IPS DF 6.9 (cell line): ENCODE results near the gene NCOA1.

Source experiments
- DNase-seq: peaks from one replicate; pipeline ENCODE4 v3.0.0-alpha.2; 2013; ENCODE audit warnings: low read depth, low spot score
- H3K27ac ChIP-seq: one replicate; pipeline ENCODE4 v1.5.1; 2013; ENCODE audit warnings: low read length, control low read depth
- H3K27me3 ChIP-seq: 2 replicates; pipeline ENCODE4 v1.6.1; 2013; ENCODE audit warnings: mild to moderate bottlenecking, low read length; ENCODE audit not compliant: control insufficient read depth, insufficient read depth
- H3K36me3 ChIP-seq: 2 replicates; pipeline ENCODE4 v1.6.1; 2013; ENCODE audit warnings: low read length; ENCODE audit not compliant: control insufficient read depth, insufficient read depth
- H3K4me1 ChIP-seq: 2 replicates; pipeline ENCODE4 v1.6.1; 2013; ENCODE audit warnings: low read length; ENCODE audit not compliant: control insufficient read depth, insufficient read depth
- H3K4me3 ChIP-seq: 2 replicates; pipeline ENCODE4 v1.5.1; 2013; ENCODE audit warnings: mild to moderate bottlenecking, low read length
- H3K9me3 ChIP-seq: 2 replicates; pipeline ENCODE4 v1.6.1; 2013; ENCODE audit warnings: low read length, inconsistent platforms; ENCODE audit not compliant: control insufficient read depth, insufficient read depth
- WGBS: extraction: QIAGEN DNeasy Blood & Tissue Kit; methylation state at CpG from one replicate; pipeline ENCODE4 v1.1.7; 2013; ENCODE audit warnings: mixed read lengths, missing lambda C conversion rate; ENCODE audit not compliant: insufficient read length, insufficient coverage; 5-methylcytosine and 5-hydroxymethylcytosine counted together

The NCOA1 gene

DNA sequence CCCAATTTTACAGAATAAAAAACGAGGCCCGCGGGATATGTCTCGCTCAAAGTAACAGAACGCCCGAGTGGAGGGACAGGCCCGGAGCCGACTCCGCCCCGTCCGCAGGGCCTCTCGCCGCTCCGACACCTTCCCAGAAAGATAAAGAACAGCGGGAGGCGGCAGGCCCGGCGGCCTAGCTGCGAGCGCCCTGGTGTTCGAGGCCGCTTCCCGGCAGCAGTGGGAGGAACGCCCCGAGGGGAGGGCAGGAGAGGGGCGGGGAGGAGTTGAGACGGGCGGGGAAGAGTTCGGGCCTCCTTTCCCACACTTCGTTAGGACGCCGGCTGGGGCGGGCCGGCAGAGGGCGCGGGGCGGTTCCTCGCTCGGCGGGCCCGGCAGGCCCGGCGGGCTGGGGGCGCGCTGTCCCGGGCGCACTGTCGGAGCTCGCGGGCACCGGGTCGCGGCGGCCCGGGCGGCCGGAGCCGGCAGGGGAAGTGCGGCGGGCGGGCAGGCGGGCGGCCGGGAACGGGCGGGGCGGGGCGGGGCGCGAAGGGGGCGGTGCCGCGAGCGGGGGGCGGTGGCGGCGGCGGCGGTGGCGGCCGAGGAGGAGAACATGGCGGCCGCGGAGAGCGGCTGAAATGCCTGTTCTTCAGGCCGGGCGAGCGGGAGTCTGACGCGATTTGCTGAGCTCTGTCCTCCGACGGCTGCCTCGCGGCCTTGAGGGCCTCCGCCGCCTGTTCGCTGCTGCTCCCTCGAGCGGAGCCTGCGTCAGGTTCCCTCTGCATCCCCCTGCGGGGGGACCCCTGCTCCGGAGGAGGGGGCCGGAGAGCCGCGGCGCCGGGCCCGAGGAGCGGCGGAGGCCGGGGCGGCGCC lies at the start of gene NCOA1:
Gene NCOA1 (plus strand): TSS at position 565 of the 852 bp plus-strand sequence. CDS start 167,424 bp downstream, outside the sequence.
- DNase-seq: peak; percentile 63

DNA sequence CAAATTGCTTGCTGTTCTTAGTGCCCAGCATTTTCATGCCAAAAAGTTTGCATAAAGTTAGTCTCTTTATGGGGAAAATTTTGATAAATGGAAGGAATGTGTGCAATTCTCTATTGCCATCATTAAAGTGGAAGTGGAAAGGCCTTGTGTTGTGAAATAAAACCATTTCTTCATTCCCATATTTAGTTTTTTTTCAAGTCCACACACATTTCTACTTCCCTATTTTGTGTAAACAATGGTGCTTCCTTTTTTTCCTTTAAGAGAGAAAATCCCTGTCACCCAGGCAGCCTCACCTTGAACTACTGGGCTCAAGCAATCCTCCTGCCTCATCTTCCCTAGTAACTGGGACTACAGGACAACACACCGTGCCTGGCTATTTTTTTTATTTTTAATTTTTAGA lies 42.3 kb upstream of the NCOA1 start:
- DNase-seq: no peak
- WGBS: no CpG with 5 or more reads among the region's 1 CpG
- no peak overlapping the region for H3K4me3 ChIP-seq
- H3K36me3 ChIP-seq: no peaks in the 10 kb centered on the region
- no peaks in the 10 kb centered on the region for H3K27me3 ChIP-seq
- H3K4me1 ChIP-seq: no peaks in the 10 kb centered on the region
- H3K27ac ChIP-seq: no peak overlapping the region
- H3K9me3 ChIP-seq: no peaks in the 10 kb centered on the region

More for the DNA sequence above, at the start of gene NCOA1:
- H3K27ac ChIP-seq: no peak within 1 kb of the TSS
- peak within 1 kb of the TSS; percentile 100 for H3K4me3 ChIP-seq
- WGBS: no CpG with 5 or more reads among the region's 113 CpGs
- H3K27me3 ChIP-seq: peaks cover 2% of the 10 kb centered on the region; the same call in 1 of the 2 replicates
- peaks cover 5% of the 10 kb centered on the region; the same call in 1 of the 2 replicates for H3K4me1 ChIP-seq
- no peaks in the 10 kb centered on the region for H3K9me3 ChIP-seq
- H3K36me3 ChIP-seq: no peaks in the 10 kb centered on the region

DNA sequence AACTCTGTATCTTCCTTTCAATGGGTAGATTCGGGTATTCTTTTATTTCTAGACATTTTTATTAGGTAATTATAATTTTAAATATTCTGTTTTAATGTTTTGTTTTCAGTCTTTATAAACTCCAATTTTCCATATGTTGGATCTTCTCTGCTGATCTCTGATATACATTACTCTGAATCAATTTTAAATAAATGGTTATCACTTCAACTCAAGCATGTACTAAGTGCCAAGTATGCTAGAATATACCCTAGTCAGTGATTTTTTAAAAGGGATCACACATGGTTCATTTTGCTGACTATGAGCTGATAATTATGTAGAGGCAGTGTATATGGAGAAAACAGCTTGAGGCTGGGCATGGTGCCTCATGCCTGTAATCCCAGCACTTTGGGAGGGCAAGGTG lies 41.7 kb upstream of the NCOA1 start:
- Histone ChIP-seq H3K36me3 (no peaks in the 10 kb centered on the region), H3K27ac (no peak overlapping the region), H3K9me3 (no peaks in the 10 kb centered on the region), H3K4me3 (no peak overlapping the region), H3K4me1 (no peaks in the 10 kb centered on the region), H3K27me3 (no peaks in the 10 kb centered on the region)
- WGBS: no CpG with 5 or more reads among the region's 1 CpG
- DNase-seq: no peak

DNA sequence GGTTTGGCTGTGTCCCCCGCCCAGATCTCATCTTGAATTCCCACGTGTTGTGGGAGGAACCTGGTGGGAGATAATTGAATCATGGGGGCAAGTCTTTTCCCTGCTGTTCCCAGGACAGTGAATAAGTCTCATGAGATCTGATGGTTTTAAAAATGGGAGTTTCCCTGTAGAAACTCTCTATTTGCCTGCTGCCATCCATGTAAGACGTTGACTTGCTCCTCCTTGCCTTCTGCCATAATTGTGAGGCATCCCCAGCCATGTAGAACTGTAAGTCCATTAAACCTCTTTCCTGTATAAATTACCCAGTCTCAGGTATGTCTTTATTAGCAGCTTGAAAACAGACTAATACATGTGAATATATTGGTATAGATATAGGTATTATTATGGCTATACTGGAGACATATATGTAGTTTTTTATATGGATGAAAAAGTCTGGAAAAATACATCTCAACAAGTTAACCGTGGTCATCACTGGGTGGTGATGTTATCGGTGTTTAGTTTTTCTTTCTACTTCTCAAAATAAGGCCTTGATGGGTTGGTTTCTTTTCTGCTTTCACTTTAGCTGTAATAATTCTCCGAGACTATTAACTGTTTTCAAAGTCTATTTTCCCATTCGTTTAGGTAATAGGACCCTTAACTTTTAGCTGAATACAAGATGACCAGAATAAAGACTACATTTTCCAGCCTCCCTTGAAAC lies 39.1 kb upstream of the NCOA1 start:
- DNase-seq: no peak
- Histone ChIP-seq H3K4me1 (0 out of 2 replicates have a peak, but pooled peaks cover 1% of the 10 kb centered on the region), H3K9me3 (no peaks in the 10 kb centered on the region), H3K27me3 (no peaks in the 10 kb centered on the region), H3K27ac (no peak overlapping the region), H3K4me3 (no peak overlapping the region), H3K36me3 (no peaks in the 10 kb centered on the region)
- no CpG with 5 or more reads among the region's 7 CpGs for WGBS

DNA sequence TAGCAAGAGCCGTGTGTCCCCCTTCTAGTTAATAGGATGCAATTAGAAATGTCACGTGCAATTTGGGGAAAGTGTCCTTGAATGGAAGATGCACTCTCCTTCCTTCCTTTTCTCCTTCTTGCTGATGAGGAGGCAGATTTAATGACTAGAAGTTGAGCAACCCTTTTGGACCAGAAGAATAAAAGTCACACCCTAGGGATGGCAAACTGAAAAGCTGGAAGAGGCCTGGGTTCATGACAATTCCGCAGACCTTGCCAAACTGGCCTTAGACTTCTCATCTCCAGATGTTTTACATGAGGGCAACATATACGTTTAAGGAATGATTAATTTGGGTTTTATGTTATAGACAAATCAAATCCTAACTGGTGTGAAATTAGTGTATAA lies 38.6 kb upstream of the NCOA1 start:
- no peak for DNase-seq
- 0 out of 2 replicates have a peak, but pooled peaks cover 1% of the 10 kb centered on the region for H3K4me1 ChIP-seq
- H3K36me3 ChIP-seq: no peaks in the 10 kb centered on the region
- no CpG with 5 or more reads among the region's 4 CpGs for WGBS
- H3K27me3 ChIP-seq: no peaks in the 10 kb centered on the region
- no peak overlapping the region for H3K4me3 ChIP-seq
- no peaks in the 10 kb centered on the region for H3K9me3 ChIP-seq
- H3K27ac ChIP-seq: no peak overlapping the region

DNA sequence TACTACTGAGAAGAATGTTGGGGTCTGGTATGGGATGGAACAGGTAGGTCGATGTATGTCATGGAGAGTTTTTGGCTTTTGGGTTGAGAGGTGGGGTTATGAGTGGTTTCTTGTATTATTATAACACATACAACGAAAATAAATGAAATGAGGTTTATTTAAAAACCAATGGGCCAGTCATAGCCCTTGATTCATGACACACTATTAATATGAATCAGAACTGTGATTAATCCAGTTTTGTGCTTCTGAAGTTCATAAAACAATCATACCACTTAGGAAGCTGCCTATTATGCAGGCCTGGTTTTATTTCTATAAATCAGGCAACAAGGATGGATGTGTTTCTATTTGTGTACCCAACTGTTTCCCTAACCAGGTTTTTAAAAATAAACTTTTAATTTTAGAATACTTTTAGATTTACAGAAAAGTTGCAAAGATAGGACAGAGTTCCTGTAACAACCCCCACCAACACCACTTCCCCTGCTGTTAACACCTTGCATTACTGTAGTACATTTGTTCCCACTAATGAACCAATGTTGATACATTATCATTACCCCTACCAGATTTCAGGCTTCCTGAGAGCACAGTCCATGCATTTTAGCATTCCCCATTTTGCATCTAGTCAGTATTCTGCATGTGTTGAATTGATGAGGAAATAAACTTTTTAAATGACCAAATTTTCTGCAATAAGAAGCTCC lies 37.5 kb upstream of the NCOA1 start:
- no peak overlapping the region for H3K27ac ChIP-seq
- H3K36me3 ChIP-seq: no peaks in the 10 kb centered on the region
- 0 out of 2 replicates have a peak, but pooled peaks cover 1% of the 10 kb centered on the region for H3K4me1 ChIP-seq
- H3K9me3 ChIP-seq: no peaks in the 10 kb centered on the region
- WGBS: no CpG with 5 or more reads among the region's 2 CpGs
- DNase-seq: no peak
- H3K27me3 ChIP-seq: no peaks in the 10 kb centered on the region
- H3K4me3 ChIP-seq: no peak overlapping the region

DNA sequence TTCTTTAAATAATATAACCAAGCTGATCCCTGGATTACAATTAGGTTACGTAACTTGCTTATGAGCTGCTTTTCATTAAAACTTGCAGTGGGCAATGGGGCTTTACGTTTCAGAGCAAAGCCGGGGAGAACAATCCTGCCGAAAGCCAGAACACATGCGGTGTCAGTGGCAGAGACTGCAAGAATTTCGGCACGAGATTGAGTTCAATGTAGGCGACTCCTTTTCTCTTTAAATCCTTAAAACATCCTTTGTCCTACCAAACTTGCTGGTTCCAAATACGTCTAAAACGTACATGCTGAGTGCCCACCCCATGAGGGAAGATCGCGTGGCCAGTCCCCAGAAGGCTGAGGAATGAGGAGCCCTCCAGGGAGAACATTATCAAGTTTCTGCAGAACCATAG lies 36.8 kb upstream of the NCOA1 start:
- Histone ChIP-seq H3K36me3 (no peaks in the 10 kb centered on the region), H3K4me3 (no peak overlapping the region), H3K27ac (no peak overlapping the region), H3K9me3 (no peaks in the 10 kb centered on the region), H3K4me1 (0 out of 2 replicates have a peak, but pooled peaks cover 1% of the 10 kb centered on the region), H3K27me3 (no peaks in the 10 kb centered on the region)
- WGBS: no CpG with 5 or more reads among the region's 12 CpGs
- DNase-seq: no peak

DNA sequence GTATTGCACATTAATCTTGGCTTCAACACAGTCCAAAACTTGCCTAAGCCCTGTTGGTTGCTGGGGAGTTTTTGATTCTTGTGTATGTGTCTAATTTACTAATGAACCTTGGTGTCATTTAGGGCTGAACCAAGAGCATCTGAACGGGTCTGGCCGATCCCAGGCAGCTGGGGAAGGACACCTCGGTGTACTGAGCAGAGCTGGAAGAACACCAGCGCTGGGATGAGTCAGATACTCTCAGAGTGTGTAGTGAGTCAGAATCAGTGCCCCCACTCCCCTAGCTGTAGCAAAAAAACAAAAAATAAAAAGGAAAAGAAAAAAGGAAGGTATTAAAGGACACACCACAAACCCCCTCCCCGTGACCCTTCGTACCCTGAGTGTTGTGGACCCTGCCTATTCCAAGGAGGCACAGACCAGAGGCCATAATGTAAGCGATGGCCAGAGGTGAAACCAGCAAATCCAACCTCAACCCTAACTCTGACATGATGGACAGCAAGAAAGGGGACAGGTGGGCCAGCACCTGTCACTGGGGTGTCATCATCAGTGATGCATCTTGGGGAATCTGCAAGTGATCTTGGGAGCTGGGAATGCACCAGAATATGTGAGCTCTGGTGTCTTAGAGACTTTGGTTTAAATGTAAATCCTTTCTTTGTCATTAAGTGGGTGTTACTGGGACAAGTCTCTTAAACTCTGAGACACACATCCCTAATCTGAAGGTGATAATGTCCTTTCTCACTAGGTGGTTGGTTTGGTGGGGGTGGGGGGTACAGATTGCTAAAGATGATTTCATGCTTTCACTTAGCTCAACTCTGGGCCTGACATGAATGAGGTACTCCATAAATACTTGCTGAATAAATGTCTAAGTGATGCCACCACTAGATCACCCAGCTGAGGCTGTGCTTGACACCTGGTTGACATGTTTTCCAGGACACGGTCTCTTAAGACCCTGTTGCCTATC lies 34.2 kb upstream of the NCOA1 start:
- WGBS: no CpG with 5 or more reads among the region's 8 CpGs
- Histone ChIP-seq H3K27ac (no peak overlapping the region), H3K36me3 (no peaks in the 10 kb centered on the region), H3K4me3 (no peak overlapping the region), H3K27me3 (no peaks in the 10 kb centered on the region), H3K9me3 (no peaks in the 10 kb centered on the region), H3K4me1 (peaks cover 3% of the 10 kb centered on the region; the same call in 1 of the 2 replicates)
- no peak for DNase-seq

DNA sequence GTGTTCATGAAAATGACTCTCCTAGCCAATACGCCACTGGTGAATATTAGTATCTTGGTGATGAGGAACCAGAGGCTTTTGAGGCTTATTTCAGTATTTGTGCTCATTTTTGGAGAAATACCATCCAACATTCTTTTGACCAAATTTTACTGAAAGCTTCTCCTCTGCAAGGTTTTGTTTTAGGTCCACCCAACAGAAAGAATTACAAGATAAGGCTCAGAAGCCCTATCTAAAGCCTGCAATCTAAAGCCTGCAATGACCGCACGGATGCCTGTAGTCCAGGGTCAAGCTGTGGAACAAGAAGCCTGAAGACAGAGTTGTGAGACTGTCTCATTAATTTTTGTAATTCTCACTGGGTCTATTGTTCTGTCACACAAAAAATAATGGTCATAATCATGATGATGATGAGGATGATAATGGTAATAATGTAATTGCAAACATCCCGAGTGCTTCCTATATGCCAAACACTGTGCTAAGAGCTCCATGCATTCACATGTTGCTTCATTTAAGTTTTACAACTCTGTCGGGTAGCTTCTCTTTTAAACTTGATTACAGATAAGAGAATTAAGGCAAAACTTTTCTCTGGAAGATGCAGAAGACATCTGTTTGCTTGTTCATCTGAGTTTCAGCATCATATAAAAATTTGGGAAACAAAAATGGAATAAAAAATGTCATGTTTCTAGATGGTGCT lies 33.2 kb upstream of the NCOA1 start:
- H3K27ac ChIP-seq: no peak overlapping the region
- no peak overlapping the region for H3K4me3 ChIP-seq
- H3K9me3 ChIP-seq: no peaks in the 10 kb centered on the region
- peaks cover 3% of the 10 kb centered on the region; the same call in 1 of the 2 replicates for H3K4me1 ChIP-seq
- whole genome bisulfite sequencing: no CpG with 5 or more reads among the region's 5 CpGs
- no peaks in the 10 kb centered on the region for H3K27me3 ChIP-seq
- no peaks in the 10 kb centered on the region for H3K36me3 ChIP-seq
- no peak for DNase-seq
